GM19452 (cell line): Measurements from ENCODE around the gene CRYZL1.

Source experiments
- ATAC-seq: cut with Tn5 transposase; IDR thresholded peaks from one replicate; pipeline ENCODE4 v1.9.1; 2021; ENCODE audit not compliant: unreplicated experiment

CRYZL1 gene

GRCh38 chr21:33566514-33566913 is 75.0 kb downstream of the CRYZL1 start:
- no peak for ATAC-seq

- no peak for ATAC-seq
These were observed 79.2 kb downstream of the CRYZL1 start for GRCh38 chr21:33562389-33562788.

GRCh38 chr21:33561373-33561772 is 80.2 kb downstream of the CRYZL1 start:
- no peak for ATAC-seq

- ATAC-seq, result no peak
These were observed 80.6 kb downstream of the CRYZL1 start for GRCh38 chr21:33560965-33561364.

- ATAC-seq, result no peak
These were observed 81.7 kb downstream of the CRYZL1 start for GRCh38 chr21:33559813-33560212.

- no peak for ATAC-seq
These were observed 82.6 kb downstream of the CRYZL1 start for GRCh38 chr21:33558777-33559421.

- no peak for ATAC-seq
These were observed 84.1 kb downstream of the CRYZL1 start for GRCh38 chr21:33557447-33557846.

GRCh38 chr21:33554982-33555344 is 86.6 kb downstream of the CRYZL1 start:
- ATAC-seq, result no peak

- ATAC-seq, result no peak
These were observed 87.1 kb downstream of the CRYZL1 start for GRCh38 chr21:33554236-33554981.

- no peak for ATAC-seq
These were observed 88.4 kb downstream of the CRYZL1 start for GRCh38 chr21:33552999-33553598.

- ATAC-seq, result no peak
These were observed 89.2 kb downstream of the CRYZL1 start for GRCh38 chr21:33552093-33552998.

- no peak for ATAC-seq
These were observed 89.9 kb downstream of the CRYZL1 start for GRCh38 chr21:33551664-33552063.

- ATAC-seq, result no peak
These were observed 90.5 kb downstream of the CRYZL1 start for GRCh38 chr21:33550772-33551660.

GRCh38 chr21:33549848-33550771 is 91.4 kb downstream of the CRYZL1 start:
- ATAC-seq, result no peak

GRCh38 chr21:33546086-33546485 is 95.5 kb downstream of the CRYZL1 start:
- ATAC-seq, result no peak

- no peak for ATAC-seq
These were observed 96.9 kb downstream of the CRYZL1 start for GRCh38 chr21:33544451-33545195.

GRCh38 chr21:33543505-33544129 is 97.9 kb downstream of the CRYZL1 start:
- ATAC-seq, result no peak
